Measurements from ENCODE around the gene ZP2. TPM values are rescaled to one million over a fixed set of nuclear protein-coding genes. Genes with fewer than 3 reads are reported as not detected.
A peak's percentile ranks its signal among the peaks of the same experiment; 100 is the strongest.

The ZP2 gene
- total RNA-seq, 1 donor from 2014 or later = not detected

DNA sequence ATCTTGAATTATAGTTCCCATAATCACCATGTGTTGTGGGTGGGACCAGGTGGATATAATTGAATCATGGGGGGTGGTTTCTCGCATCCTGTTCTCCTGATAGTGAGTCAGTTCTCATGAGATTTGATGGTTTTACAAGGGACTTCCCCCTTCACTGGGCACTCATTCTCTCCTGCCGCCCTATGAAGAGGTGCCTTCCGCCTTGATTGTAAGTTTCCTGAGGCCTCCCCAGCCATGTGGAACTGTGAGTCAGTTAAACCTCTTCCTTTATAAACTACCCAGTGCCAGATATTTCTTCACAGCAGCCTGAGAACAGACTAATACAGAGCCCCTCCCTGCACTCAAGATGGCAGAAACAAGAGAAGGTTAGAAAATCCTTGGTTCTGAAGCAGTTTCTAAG is 26.5 kb downstream of the ZP2 start:
- Histone ChIP-seq H3K9me3 (no peaks in the 10 kb centered on the region), H3K27ac (no peak overlapping the region), H3K36me3 (peaks cover 24% of the 10 kb centered on the region in 2 donors), H3K27me3 (no peaks in the 10 kb centered on the region), H3K4me3 (no peak overlapping the region), H3K4me1 (peaks cover 0 to 9% of the 10 kb centered on the region in 2 donors)
- DNase-seq (ENCODE audit: low spot score in 2 of 2) = no peak
- intact Hi-C loops (cut with DNase I) = no loop called here
- no peak for TF ChIP-seq CTCF (IDR thresholded peaks at IDR 0.05)

- no peaks in the 10 kb centered on the region for H3K9me3 ChIP-seq
- H3K4me1 ChIP-seq = peaks cover 0 to 14% of the 10 kb centered on the region in 2 donors
- intact Hi-C loops (cut with DNase I) = no loop called here
- H3K36me3 ChIP-seq = peaks cover 24% of the 10 kb centered on the region in 2 donors
- no peaks in the 10 kb centered on the region for H3K27me3 ChIP-seq
- no peak for TF ChIP-seq CTCF (IDR thresholded peaks at IDR 0.05)
- H3K27ac ChIP-seq = no peak overlapping the region
- no peak for DNase-seq (ENCODE audit: low spot score in 2 of 2)
- H3K4me3 ChIP-seq = no peak overlapping the region
Observed at GRCh38 chr16:21183995-21184394, 27.4 kb downstream of the ZP2 start.

- Histone ChIP-seq H3K36me3 (peaks cover 44 to 55% of the 10 kb centered on the region in 2 donors), H3K4me3 (peak overlapping the region in 1 of 2 donors; percentile 21), H3K9me3 (no peaks in the 10 kb centered on the region), H3K4me1 (peaks cover 0 to 18% of the 10 kb centered on the region in 2 donors), H3K27ac (peak overlapping the region; percentile 77), H3K27me3 (no peaks in the 10 kb centered on the region)
- no peak for TF ChIP-seq CTCF (IDR thresholded peaks at IDR 0.05)
- intact Hi-C loops (cut with DNase I) = no loop called here
- no peak for DNase-seq (ENCODE audit: low spot score in 2 of 2)
Observed at GRCh38 chr16:21179983-21180365, 31.4 kb downstream of the ZP2 start.

GRCh38 chr16:21179126-21179982 is 32.0 kb downstream of the ZP2 start:
- no peak for TF ChIP-seq CTCF (IDR thresholded peaks at IDR 0.05)
- intact Hi-C loops (cut with DNase I) = no loop called here
- Histone ChIP-seq H3K4me1 (peaks cover 0 to 18% of the 10 kb centered on the region in 2 donors), H3K27ac (peak overlapping the region; percentile 77), H3K36me3 (peaks cover 50 to 61% of the 10 kb centered on the region in 2 donors), H3K27me3 (no peaks in the 10 kb centered on the region), H3K9me3 (no peaks in the 10 kb centered on the region), H3K4me3 (peak overlapping the region in 1 of 2 donors; percentile 21)
- DNase-seq (ENCODE audit: low spot score in 2 of 2) = peak in 1 of 2 donors; percentile 16

DNA sequence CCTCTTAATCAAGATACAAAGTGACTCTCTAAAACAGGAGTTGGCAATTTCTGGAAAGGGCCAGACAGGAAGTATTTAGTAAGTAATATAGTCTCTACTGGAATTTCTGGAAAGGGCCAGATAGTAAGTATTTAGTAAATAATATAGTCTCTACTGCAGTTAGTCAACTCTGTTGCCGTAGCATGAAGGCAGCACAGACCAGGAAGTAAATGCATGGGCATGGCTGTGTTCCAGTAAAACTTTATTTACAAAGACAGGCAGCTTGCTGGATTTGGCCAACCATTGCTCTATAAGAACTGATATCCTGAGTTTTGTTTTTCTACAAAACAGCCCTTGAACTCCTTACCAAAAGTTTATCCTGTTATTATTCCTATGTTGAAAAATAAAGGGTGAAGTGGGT is 36.0 kb downstream of the ZP2 start:
- Histone ChIP-seq H3K27me3 (no peaks in the 10 kb centered on the region), H3K36me3 (peaks cover 66 to 76% of the 10 kb centered on the region in 2 donors), H3K27ac (no peak overlapping the region), H3K9me3 (no peaks in the 10 kb centered on the region), H3K4me1 (peaks cover 0 to 18% of the 10 kb centered on the region in 2 donors), H3K4me3 (no peak overlapping the region)
- intact Hi-C loops (cut with DNase I) = no loop called here
- no peak for DNase-seq (ENCODE audit: low spot score in 2 of 2)
- no peak for TF ChIP-seq CTCF (IDR thresholded peaks at IDR 0.05)

Measured in ascending aorta (tissue), 2 donors.